Endodermal cell (in vitro differentiated cells): ENCODE results near the gene GAL3ST3. TPM values are rescaled to one million over a fixed set of nuclear protein-coding genes. Genes with fewer than 3 reads are reported as not detected.
A peak's percentile ranks its signal among the peaks of the same experiment; 100 is the strongest.

Experiments used
- DNase-seq: peaks from one replicate; pipeline ENCODE4 v3.0.0-alpha.2; 2017
- H3K27ac ChIP-seq: 2 replicates; pipeline ENCODE4 v1.5.1; 2013; ENCODE audit warnings: mild to moderate bottlenecking, low read depth, low read length, moderate library complexity
- H3K27me3 ChIP-seq: 2 replicates; pipeline ENCODE4 v1.6.1; 2013; ENCODE audit warnings: mild to moderate bottlenecking, low read length, moderate library complexity; ENCODE audit not compliant: insufficient read depth, control insufficient read depth, poor library complexity, severe bottlenecking
- H3K36me3 ChIP-seq: 2 replicates; pipeline ENCODE4 v1.7.0; 2013; ENCODE audit warnings: mild to moderate bottlenecking, low read length, moderate library complexity; ENCODE audit not compliant: control insufficient read depth, insufficient read depth
- H3K4me1 ChIP-seq: one replicate; pipeline ENCODE4 v1.7.0; 2013; ENCODE audit warnings: low read length; ENCODE audit not compliant: control insufficient read depth, insufficient read depth
- H3K4me3 ChIP-seq: 2 replicates; pipeline ENCODE4 v1.5.1; 2013; ENCODE audit warnings: mild to moderate bottlenecking, low read length, moderate library complexity
- H3K9ac ChIP-seq: 2 replicates; pipeline ENCODE4 v1.6.1; 2013; ENCODE audit warnings: mild to moderate bottlenecking, low read length, moderate library complexity; ENCODE audit not compliant: poor library complexity, severe bottlenecking; ENCODE audit errors: extremely low read depth
- H3K9me3 ChIP-seq: 2 replicates; pipeline ENCODE4 v1.6.1; 2013; ENCODE audit warnings: mild to moderate bottlenecking, low read length, moderate library complexity; ENCODE audit not compliant: control insufficient read depth
- H3K27ac Mint-ChIP-seq: 2 replicates; pipeline ENCODE4 v1.8.0; 2020; ENCODE audit warnings: mixed read lengths
- H3K27me3 Mint-ChIP-seq: 2 replicates; pipeline ENCODE4 v1.8.0; 2021; ENCODE audit warnings: mild to moderate bottlenecking, mixed read lengths; ENCODE audit not compliant: insufficient read depth
- H3K36me3 Mint-ChIP-seq: 2 replicates; pipeline ENCODE4 v1.8.0; 2020; ENCODE audit warnings: low read depth, mixed read lengths
- H3K4me1 Mint-ChIP-seq: 2 replicates; pipeline ENCODE4 v1.8.0; 2020; ENCODE audit warnings: mixed read lengths
- H3K4me3 Mint-ChIP-seq: 2 replicates; pipeline ENCODE4 v1.8.0; 2020; ENCODE audit warnings: mild to moderate bottlenecking, moderate library complexity, mixed read lengths
- H3K9me3 Mint-ChIP-seq: 2 replicates; pipeline ENCODE4 v1.8.0; 2020; ENCODE audit warnings: mild to moderate bottlenecking, mixed read lengths
- CTCF ChIP-seq: fragments of 200-600 bp; sonication (generic); conservative IDR thresholded peaks from 2 replicates; pipeline ENCODE4 v1.5.0; 2021; ENCODE audit warnings: antibody characterized with exemption, mild to moderate bottlenecking
- WGBS, 2 experiments: methylation state at CpG; one replicate each; pipeline versions ENCODE4 v1.1.5 to v1.1.7; 2013; ENCODE audit warnings: missing lambda C conversion rate in 2 of 2, mixed read lengths in 1 of 2; ENCODE audit not compliant: insufficient coverage in 1 of 2, insufficient read length in 1 of 2; 5-methylcytosine and 5-hydroxymethylcytosine counted together
- total RNA-seq, 2 donors: library from RNA; stranded (reverse); fragmentation: NEBNext Ultra II Directional in 1 of 2; extraction: Animal tissue kit (Norgen Biotek cat#: 25700) in 1 of 2; gene quantifications; 2 replicates in 1 of 2; 3 replicates in 1 of 2; pipeline ENCODE4 v1.2.1, GENCODE V29; 2021

GAL3ST3 gene
- total RNA-seq, 2 donors from 2014 or later: 7.4 to 11.2 TPM

GRCh38 chr11:66068923-66069714 lies 20.2 kb upstream of the GAL3ST3 start:
- H3K27ac Mint-ChIP-seq: peak overlapping the region; percentile 96
- H3K27me3 ChIP-seq: no peaks in the 10 kb centered on the region
- peak overlapping the region; percentile 75 for H3K4me3 Mint-ChIP-seq
- TF ChIP-seq CTCF: peak; percentile 35
- 89 to 93% methylated on average over 14 of the region's 14 CpGs for WGBS, 2 experiments
- H3K4me3 ChIP-seq: peak overlapping the region; percentile 54
- peaks cover 5% of the 10 kb centered on the region for H3K4me1 ChIP-seq
- peak overlapping the region; percentile 74 for H3K27ac ChIP-seq
- peaks cover 25% of the 10 kb centered on the region for H3K4me1 Mint-ChIP-seq
- peaks cover under 1% of the 10 kb centered on the region for H3K9me3 Mint-ChIP-seq
- peaks cover 10% of the 10 kb centered on the region for H3K9me3 ChIP-seq
- H3K9ac ChIP-seq: peak overlapping the region; percentile 39
- peaks cover 61% of the 10 kb centered on the region for H3K36me3 Mint-ChIP-seq
- peak; percentile 78 for DNase-seq
- H3K36me3 ChIP-seq: peaks cover 64% of the 10 kb centered on the region
- H3K27me3 Mint-ChIP-seq: no peaks in the 10 kb centered on the region

- Mint-ChIP-seq H3K27ac (peak overlapping the region; percentile 96), H3K27me3 (no peaks in the 10 kb centered on the region), H3K9me3 (peaks cover 1% of the 10 kb centered on the region), H3K4me3 (peak overlapping the region; percentile 8), H3K4me1 (peaks cover 25% of the 10 kb centered on the region), H3K36me3 (peaks cover 62% of the 10 kb centered on the region)
- peak; percentile 97 for TF ChIP-seq CTCF
- H3K36me3 ChIP-seq: peaks cover 64% of the 10 kb centered on the region
- DNase-seq: peak; percentile 97
- H3K9me3 ChIP-seq: peaks cover 18% of the 10 kb centered on the region
- H3K9ac ChIP-seq: no peak overlapping the region
- WGBS, 2 experiments: 66 to 70% methylated on average over 14 to 17 of the region's 17 CpGs
- H3K4me3 ChIP-seq: no peak overlapping the region
- H3K4me1 ChIP-seq: peaks cover 5% of the 10 kb centered on the region
- H3K27me3 ChIP-seq: no peaks in the 10 kb centered on the region
- H3K27ac ChIP-seq: no peak overlapping the region
Measured at GRCh38 chr11:66068154-66068821, 19.3 kb upstream of the GAL3ST3 start.

- Mint-ChIP-seq H3K4me3 (no peak overlapping the region), H3K4me1 (peaks cover 25% of the 10 kb centered on the region), H3K27me3 (no peaks in the 10 kb centered on the region), H3K9me3 (peaks cover 1% of the 10 kb centered on the region), H3K27ac (peak overlapping the region; percentile 60), H3K36me3 (peaks cover 64% of the 10 kb centered on the region)
- TF ChIP-seq CTCF: no peak
- H3K36me3 ChIP-seq: peaks cover 71% of the 10 kb centered on the region
- H3K9ac ChIP-seq: no peak overlapping the region
- H3K4me1 ChIP-seq: peaks cover 5% of the 10 kb centered on the region
- H3K9me3 ChIP-seq: peaks cover 24% of the 10 kb centered on the region
- no peak overlapping the region for H3K4me3 ChIP-seq
- 86 to 88% methylated on average over 3 to 4 of the region's 4 CpGs for WGBS, 2 experiments
- no peak for DNase-seq
- H3K27me3 ChIP-seq: no peaks in the 10 kb centered on the region
- no peak overlapping the region for H3K27ac ChIP-seq
Measured at GRCh38 chr11:66067640-66068039, 18.7 kb upstream of the GAL3ST3 start.
